Skeletal muscle satellite cell (primary cell): ENCODE results near the gene ESAM.
A peak's percentile ranks its signal among the peaks of the same experiment; 100 is the strongest.

ENCODE experiments used
- H3K27me3 ChIP-seq: 2 replicates; pipeline ENCODE4 v1.7.0; 2013; ENCODE audit warnings: low read length; ENCODE audit not compliant: control insufficient read depth, insufficient read depth
- H3K36me3 ChIP-seq: 2 replicates; pipeline ENCODE4 v1.7.0; 2013; ENCODE audit warnings: mild to moderate bottlenecking, control low read depth, low read length; ENCODE audit not compliant: insufficient read depth
- H3K4me1 ChIP-seq: 2 replicates; pipeline ENCODE4 v1.7.0; 2013; ENCODE audit warnings: low read length; ENCODE audit not compliant: control insufficient read depth, insufficient read depth
- H3K4me2 ChIP-seq: 2 replicates; pipeline ENCODE4 v1.7.0; 2013; ENCODE audit warnings: mild to moderate bottlenecking, low read length
- H3K4me3 ChIP-seq: 2 replicates; pipeline ENCODE4 v1.7.0; 2013; ENCODE audit warnings: low read length
- H3K9ac ChIP-seq: 2 replicates; pipeline ENCODE4 v1.7.0; 2013; ENCODE audit warnings: mild to moderate bottlenecking, low read depth, low read length, moderate library complexity
- H3K9me3 ChIP-seq: replicated peaks from 2 replicates; pipeline ENCODE4 v1.7.0; 2013; ENCODE audit warnings: mild to moderate bottlenecking, control low read depth, low read length

Gene ESAM

DNA sequence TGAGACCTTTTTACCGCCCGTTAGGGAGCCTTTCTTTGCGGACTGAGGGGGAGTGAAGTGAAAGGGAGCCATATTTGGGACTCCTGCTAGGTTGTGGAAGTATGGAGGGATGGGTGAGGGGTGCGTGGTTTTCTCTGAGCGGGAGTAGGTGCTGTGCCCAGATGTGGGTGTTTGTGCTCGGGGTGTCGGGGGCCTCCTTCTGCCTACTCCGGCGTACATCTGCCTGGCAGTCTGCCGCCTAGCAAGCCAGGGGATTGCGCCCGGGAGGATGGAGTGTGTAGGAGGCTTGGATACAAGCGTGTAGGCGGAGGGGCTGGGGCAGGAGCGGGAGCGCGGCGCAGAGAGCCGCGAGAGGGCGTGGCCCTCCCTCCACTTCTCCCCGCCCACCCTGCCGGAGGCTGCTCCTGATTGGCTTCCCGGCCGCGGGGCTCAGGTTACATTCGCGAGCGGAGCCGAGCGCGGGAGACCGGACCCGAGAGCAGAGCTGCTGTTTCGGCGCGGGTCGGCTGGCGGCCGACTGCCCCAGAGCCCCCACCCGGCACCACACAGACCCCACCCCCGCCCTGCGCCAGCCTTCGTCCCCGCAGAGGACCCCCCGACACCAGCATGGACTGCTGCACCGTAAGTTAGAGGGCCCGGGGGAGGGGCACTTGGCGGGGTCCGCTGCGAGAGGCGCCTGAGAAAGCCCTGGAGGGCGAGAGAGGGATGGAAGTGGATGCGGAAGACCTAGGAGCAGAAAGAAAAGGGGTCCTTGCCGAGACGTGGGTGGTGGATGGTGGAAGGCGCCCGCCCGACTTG, 22.4 kb downstream of the ESAM start, which contains the start of gene NRGN:
NRGN (plus strand) TSS at position 464 of the 798 bp plus-strand sequence; CDS start at position 607, 143 bp downstream.
- Histone ChIP-seq H3K36me3 (no peaks in the 10 kb centered on the region), H3K27me3 (peaks cover 14% of the 10 kb centered on the region), H3K4me3 (peak within 1 kb of the TSS; percentile 72), H3K4me1 (peaks cover 9% of the 10 kb centered on the region), H3K9me3 (no peaks in the 10 kb centered on the region), H3K9ac (peak within 1 kb of the TSS; percentile 63), H3K4me2 (peak within 1 kb of the TSS; percentile 91)

DNA sequence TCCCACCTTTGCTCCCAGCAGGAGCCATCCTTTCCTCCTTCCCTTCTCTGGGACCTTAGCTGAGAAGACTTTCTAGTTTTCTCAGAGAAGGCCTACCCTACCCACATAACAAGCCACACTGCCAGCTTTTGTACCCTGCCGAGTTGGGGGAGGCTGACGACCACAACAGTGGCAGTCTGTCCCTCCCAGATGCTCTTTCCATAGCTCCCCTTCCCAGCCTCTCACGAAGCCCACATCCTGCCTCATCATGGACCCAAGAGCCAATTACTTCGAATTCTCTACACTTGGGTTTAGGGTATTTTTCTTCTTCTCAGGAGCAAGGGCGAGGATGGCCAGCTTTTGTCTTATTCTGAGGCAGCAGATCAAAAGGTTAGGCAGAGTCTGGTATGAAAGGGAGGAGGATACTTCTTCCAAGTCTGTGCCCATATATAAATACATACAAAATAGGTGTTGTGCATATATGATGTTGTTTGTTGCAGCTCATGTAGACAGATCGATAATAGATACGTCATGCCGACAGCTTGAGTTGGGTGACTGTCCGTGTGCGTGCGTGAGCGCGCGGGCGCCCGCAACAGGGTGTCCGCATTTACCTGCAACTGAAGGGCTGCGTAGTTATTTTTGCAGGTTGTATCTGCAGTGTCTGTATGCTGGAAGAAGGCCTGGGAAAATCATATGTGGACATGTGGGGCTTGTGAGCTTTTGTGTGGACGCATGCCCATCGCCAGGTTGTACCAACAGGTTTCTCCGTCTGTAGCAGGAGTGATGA, 23.2 kb downstream of the ESAM start:
- Histone ChIP-seq H3K9me3 (no peaks in the 10 kb centered on the region), H3K4me3 (peak overlapping the region; percentile 72), H3K4me2 (peak overlapping the region; percentile 91), H3K27me3 (peaks cover 20% of the 10 kb centered on the region), H3K9ac (no peak overlapping the region), H3K36me3 (no peaks in the 10 kb centered on the region), H3K4me1 (peaks cover 9% of the 10 kb centered on the region)

DNA sequence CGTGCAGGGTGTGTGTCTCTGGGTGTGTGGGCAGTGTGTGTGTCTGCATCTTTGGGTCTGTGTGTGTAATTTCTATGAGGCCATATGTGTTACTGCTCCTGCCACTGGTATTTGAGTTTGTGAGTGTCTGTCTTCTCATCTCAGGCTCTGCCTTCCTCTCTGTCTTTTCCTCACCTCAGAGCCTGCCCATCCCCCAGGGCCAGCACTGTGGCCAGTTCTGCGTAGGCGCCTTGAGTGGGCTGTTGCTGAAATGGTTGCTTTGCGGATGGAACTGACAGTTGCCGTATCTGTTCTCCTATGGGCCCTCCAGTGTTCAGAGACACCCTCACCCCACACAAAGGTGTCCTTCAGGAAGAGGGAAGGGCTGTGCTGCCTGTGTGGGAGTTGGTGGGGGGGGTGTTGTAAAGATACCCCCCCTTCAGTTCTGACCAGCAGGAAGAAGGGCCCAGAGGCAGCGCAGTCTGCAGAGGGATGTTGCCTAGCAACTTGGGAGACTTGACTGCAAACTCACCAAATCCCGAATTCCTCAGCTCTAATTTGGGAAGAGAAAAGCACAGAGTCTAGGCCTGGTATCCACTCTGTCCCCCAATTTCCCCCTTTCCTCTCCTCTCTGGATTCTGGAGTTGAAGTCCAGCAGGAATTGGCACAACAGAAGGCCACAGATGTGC, 24.3 kb downstream of the ESAM start:
- H3K27me3 ChIP-seq, result peaks cover 23% of the 10 kb centered on the region
- no peak overlapping the region for H3K9ac ChIP-seq
- peaks cover 9% of the 10 kb centered on the region for H3K4me1 ChIP-seq

DNA sequence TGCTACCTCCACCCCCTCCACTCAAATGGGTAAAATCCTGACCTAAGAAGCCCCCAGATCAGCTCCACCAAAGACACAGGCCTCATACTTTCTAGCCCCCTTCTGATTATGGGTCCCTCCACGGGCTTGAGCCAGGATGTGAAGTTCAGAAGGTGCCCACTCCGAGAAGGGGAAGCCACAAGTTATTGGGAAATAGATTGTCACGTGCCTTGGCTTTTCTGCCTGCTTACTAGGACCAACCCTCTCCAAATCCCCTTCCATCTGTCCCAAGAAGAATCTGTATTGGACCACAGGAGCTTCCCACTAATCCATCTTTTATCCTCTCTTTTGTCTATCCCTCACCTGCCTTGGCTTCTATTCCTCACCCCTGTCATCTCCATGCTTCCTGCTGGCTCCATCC, 25.4 kb downstream of the ESAM start:
- H3K4me3 ChIP-seq, result no peak overlapping the region
- H3K4me2 ChIP-seq, result no peak overlapping the region
- peaks cover 23% of the 10 kb centered on the region for H3K27me3 ChIP-seq
- H3K36me3 ChIP-seq, result no peaks in the 10 kb centered on the region
- no peaks in the 10 kb centered on the region for H3K9me3 ChIP-seq
- H3K9ac ChIP-seq, result no peak overlapping the region
- peaks cover 9% of the 10 kb centered on the region for H3K4me1 ChIP-seq

More for the DNA sequence above, 24.3 kb downstream of the ESAM start:
- H3K9me3 ChIP-seq, result no peaks in the 10 kb centered on the region
- no peaks in the 10 kb centered on the region for H3K36me3 ChIP-seq
- no peak overlapping the region for H3K4me3 ChIP-seq
- no peak overlapping the region for H3K4me2 ChIP-seq

DNA sequence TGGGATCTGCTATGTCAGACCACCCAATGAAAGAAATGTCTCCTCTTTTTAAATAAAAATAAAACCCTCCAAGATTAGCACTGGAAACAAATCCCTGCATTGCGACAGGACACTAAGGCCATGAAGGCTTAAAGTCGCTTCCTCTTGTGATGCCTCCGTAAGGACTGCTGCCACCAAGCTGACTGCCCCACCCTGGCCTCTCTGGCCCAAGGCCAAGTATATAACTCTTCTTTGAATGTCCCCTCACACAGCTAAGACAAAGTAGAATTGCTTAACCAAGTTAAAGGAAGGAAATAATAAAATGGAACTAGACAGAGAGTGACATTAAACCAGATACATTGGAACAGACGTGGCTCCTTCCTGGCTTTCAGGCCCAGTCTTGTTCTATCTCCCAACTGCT, 29.9 kb downstream of the ESAM start:
- Histone ChIP-seq H3K9ac (no peak overlapping the region), H3K36me3 (no peaks in the 10 kb centered on the region), H3K27me3 (peaks cover 24% of the 10 kb centered on the region), H3K4me1 (no peaks in the 10 kb centered on the region), H3K4me2 (no peak overlapping the region), H3K9me3 (no peaks in the 10 kb centered on the region), H3K4me3 (no peak overlapping the region)

DNA sequence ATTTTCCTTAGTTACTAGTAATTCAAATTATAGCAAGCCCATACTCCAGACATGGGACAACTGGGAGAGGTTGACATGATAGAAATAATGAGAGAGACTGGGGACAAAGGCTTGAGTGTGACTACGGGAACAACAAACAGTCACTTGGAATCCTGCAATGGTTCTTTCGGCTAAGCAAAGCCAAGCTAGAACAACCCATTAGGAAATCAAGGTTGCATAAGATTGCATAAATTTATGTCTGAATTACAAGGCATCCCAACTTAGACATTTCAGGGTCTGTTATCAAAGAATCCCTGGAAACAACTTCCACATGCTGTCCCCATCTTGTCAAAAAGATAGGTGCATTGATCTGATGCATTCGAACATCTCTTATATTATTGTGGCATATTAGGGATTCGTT, 32.5 kb downstream of the ESAM start:
- no peak overlapping the region for H3K4me3 ChIP-seq
- H3K9ac ChIP-seq, result no peak overlapping the region
- H3K4me1 ChIP-seq, result peaks cover 13% of the 10 kb centered on the region
- H3K27me3 ChIP-seq, result peaks cover 19% of the 10 kb centered on the region
- no peaks in the 10 kb centered on the region for H3K36me3 ChIP-seq
- H3K9me3 ChIP-seq, result no peaks in the 10 kb centered on the region
- no peak overlapping the region for H3K4me2 ChIP-seq

DNA sequence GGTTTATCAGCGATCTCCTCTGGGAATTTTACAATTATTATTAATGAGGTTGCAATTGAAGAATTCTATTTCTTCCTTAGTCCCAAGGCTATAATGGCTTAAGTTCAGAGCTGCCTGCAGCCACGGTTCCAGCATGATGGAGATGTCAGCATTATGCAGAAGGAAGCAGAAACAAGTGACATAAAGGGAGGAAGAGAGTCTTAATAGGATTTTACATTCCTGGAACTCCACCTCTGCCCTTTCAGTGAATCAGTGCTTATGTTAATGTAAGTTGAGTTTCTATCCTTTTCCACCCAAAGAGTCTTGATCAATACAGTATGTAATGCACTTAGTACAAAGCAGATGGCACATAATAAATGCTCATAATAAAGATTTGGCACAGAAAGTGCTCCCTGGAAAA, 34.0 kb downstream of the ESAM start:
- Histone ChIP-seq H3K4me1 (peaks cover 13% of the 10 kb centered on the region), H3K9ac (no peak overlapping the region), H3K27me3 (peaks cover 26% of the 10 kb centered on the region), H3K9me3 (no peaks in the 10 kb centered on the region), H3K4me3 (no peak overlapping the region), H3K36me3 (no peaks in the 10 kb centered on the region), H3K4me2 (no peak overlapping the region)

DNA sequence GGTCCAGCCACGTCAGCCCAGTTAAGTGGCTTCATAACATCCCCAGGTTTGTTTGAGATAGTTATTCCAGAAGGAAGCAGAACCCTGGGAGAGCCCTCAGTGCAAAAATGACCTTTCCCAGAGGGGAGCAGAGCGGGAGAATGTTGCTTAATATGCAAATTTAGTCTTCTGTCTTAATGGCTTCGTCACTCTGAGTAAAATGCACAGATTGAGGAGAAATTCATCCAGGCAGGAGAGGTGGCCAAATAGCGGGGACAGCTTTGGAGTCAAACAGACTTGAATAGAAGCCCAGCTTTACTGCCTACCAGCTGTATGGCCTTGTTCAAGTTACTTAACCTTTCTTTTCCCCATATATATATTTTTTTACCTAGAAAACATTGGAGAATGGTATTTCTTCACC, 34.6 kb downstream of the ESAM start:
- H3K9ac ChIP-seq, result no peak overlapping the region
- H3K36me3 ChIP-seq, result no peaks in the 10 kb centered on the region
- H3K27me3 ChIP-seq, result peaks cover 28% of the 10 kb centered on the region
- peaks cover 13% of the 10 kb centered on the region for H3K4me1 ChIP-seq
- H3K4me2 ChIP-seq, result no peak overlapping the region
- H3K9me3 ChIP-seq, result no peaks in the 10 kb centered on the region
- H3K4me3 ChIP-seq, result no peak overlapping the region

DNA sequence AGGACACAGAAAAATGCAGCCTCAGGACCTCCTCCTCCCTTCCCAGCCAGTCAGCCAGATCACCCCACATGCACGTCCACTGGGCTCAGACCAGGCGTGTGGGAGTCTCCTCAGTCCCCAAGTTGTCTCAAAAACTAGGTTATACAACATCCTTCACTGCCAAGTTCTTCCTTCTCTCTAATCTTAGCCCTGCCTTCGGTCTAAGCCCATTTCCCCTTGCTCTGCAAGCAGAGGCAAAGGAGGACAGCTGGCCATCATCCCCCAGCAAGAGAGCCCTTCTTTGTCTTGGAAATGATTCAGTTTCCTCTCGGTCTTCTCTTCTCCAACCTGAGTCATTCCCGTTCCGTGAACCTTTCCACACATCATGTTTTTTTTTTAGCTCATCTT, 36.4 kb downstream of the ESAM start:
- Histone ChIP-seq H3K4me2 (peak overlapping the region; percentile 29), H3K4me3 (peak overlapping the region; percentile 14), H3K9ac (no peak overlapping the region), H3K27me3 (peaks cover 46% of the 10 kb centered on the region), H3K36me3 (no peaks in the 10 kb centered on the region), H3K9me3 (no peaks in the 10 kb centered on the region), H3K4me1 (peaks cover 13% of the 10 kb centered on the region)

DNA sequence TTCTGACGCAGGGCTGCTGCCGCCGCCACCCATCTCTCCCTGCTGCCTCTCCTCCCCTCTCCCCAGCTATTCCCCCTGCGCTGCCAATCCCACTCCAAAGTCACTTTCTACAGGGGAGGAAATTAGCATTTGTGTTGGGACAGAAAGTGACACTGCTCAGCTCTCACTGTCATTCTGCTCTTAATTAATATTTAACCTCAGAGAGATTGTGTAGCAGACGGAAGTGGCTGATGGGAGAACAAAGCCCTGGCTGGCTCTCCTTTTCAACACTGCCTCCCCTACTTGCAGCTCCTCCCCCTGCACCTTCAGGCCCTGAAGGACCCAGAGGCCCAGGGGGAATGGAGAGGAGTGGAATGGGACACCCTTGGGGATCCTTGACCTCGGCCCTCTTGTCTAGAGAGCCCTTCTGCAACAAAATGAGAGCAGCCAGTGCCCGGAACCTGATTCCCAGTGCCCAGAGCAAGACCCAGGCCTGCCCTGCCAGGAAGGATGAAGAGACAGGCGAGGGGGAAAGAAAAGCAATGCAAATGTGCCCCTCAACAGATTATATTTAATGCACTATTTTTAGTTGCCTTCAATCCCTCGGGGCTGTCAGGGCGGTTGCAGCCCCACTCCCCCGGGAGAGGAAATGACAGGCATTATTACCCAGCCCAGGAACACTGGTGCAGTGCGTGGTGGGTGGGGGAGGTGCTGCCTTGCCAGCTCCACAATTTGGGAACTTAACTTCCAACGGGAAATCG, 36.9 kb downstream of the ESAM start:
- peaks cover 48% of the 10 kb centered on the region for H3K27me3 ChIP-seq
- H3K9me3 ChIP-seq, result no peaks in the 10 kb centered on the region
- H3K4me3 ChIP-seq, result no peak overlapping the region
- H3K4me2 ChIP-seq, result peak overlapping the region; percentile 29
- H3K36me3 ChIP-seq, result no peaks in the 10 kb centered on the region
- peaks cover 13% of the 10 kb centered on the region for H3K4me1 ChIP-seq
- H3K9ac ChIP-seq, result no peak overlapping the region

DNA sequence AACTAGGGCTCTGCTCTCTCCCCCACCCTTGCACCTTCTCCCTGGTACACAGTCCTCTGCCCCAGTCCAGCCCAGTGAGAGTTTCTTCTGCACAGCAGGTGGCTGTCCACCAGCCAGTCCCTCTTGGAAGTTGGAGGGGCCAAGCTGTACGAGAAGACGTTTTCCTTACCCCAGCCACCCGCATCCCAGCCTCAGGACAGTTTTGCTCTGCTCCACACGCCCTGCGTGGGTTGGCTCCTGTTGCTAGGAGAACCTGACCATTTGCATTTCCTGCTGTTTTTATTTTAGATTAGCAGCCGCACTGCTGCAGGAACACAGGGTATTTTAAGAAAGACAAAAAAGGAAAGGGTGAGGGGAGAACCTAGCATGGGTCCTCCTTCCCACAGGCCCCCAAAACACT, 39.9 kb downstream of the ESAM start:
- Histone ChIP-seq H3K4me1 (peaks cover 23% of the 10 kb centered on the region), H3K4me3 (no peak overlapping the region), H3K36me3 (no peaks in the 10 kb centered on the region)

More for the DNA sequence above, 39.9 kb downstream of the ESAM start:
- no peak overlapping the region for H3K9ac ChIP-seq
- no peak overlapping the region for H3K4me2 ChIP-seq
- peaks cover 67% of the 10 kb centered on the region for H3K27me3 ChIP-seq
- H3K9me3 ChIP-seq, result no peaks in the 10 kb centered on the region
